Measurements from ENCODE around the gene ZNF598.

DNA sequence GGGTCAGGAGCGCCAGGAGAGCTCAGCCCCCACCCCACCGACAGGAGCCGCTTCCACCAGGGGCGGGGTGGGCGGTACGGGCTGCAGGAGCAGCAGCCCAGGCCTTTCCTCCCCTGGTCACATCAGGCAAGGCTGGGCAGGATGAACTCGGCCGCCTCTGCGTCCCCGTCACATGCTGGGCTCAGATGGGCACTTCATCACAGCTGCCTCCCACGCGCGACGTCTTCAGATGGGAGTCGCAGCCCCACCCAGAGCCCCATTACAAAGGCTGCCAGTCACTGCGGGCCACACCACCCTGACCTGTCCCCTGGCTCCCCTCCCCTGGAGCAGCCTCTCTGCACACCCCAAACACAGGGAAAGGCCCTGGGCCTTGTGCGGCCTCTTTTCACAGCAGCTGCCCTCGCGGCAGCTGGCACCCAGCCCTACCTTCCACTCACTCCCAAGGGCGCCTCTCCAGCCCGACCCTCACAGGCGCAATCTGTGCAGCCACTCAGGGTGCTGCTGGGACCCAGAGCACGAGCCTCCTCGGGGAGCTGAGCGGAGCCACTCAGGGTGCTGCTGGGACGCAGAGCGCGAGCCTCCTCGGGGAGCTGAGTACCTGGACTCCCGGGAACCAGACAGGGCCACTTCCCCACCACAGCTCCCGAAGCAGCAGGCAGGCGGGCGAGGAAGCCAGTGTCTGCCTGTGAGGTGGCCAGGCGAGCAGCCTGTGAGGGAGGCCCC, 4.7 kb downstream of the ZNF598 start:
- TF ChIP-seq HDGF (IDR thresholded peaks at IDR 0.05; ENCODE audit: borderline replicate concordance) (no peak), CTBP1 (IDR thresholded peaks at IDR 0.05; ENCODE audit: borderline replicate concordance) (no peak), FOXM1 (IDR thresholded peaks at IDR 0.05; ENCODE audit: borderline replicate concordance) (no peak), BHLHE40 (IDR thresholded peaks at IDR 0.05; ENCODE audit: borderline replicate concordance) (no peak), FOXK2 (IDR thresholded peaks at IDR 0.05) (no peak), SUZ12 (IDR thresholded peaks at IDR 0.05) (no peak), L3MBTL2 (conservative IDR thresholded peaks at IDR 0.05) (no peak), FOXA1 (IDR thresholded peaks at IDR 0.05) (no peak)
